ENCODE data around the gene NUDT14. TPM values are rescaled to one million over a fixed set of nuclear protein-coding genes. Genes with fewer than 3 reads are reported as not detected.
A peak's percentile ranks its signal among the peaks of the same experiment; 100 is the strongest.

Gene NUDT14
- total RNA-seq, 6 donors from 2014 or later = 17.9 to 87.5 (median 54.9) TPM

DNA sequence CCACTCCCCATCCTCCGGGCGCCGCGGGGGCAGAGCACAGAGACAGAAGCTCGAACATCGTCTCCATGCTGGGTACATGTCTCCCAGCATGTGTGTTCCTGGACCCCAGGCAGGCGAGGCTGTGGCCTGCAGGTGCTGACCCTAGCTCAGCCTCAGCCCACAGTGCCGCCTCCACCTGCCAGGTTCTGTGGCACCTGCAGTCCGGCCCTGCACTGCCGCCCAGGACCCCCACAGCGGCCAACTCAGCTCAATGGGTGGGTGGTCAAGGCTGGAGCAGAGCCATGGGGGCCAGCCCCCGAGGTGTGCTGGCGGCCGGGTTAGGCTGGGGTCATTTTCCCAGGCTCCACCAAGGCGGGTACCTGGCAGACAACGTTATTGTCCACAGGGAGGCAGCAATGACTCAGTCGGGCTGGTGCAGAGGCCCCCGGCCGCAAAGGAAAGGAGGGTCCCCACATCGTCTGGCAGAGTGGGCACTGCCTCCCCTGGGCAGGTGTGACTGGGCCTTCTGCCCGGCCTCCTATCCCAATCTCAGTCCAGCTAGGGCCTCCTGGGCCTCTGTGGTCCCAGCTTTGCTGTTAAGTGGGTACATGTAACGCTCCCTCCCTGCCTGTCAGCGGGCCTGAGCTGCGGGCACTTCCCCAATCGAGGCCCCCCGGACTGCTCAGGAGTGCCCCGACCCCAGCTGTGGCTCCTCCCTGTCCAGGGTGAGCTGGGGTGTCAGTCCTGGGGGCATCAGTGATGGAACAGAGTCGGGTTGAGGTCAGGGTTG is 20.2 kb upstream of the NUDT14 start:
- Histone ChIP-seq H3K36me3 (no peaks in the 10 kb centered on the region), H3K27me3 (peaks cover 0 to 28% (median 11%) of the 10 kb centered on the region in 4 donors), H3K4me3 (no peak overlapping the region)

DNA sequence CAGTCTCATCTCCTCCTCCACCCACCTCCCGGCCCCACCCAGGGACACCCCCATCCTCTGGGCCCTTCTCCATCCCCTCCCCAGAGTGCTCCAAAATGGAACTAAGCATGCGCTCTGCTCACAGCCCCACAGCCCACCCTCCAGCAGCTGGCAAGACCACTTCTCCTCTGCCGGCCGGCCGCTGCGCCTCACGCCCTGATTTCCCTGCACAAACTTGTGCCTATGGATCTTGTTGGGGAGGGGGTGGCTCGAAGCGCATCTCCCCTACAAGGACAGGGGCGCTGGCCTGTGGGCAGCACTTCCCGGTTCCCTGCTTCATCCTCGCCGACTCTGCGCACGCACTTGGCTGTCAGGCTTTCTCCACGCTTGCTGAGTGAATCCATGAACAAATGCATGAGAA is 19.5 kb upstream of the NUDT14 start:
- ATAC-seq (ENCODE audit: low FRiP score in 2 of 2) (no peak), DNase-seq (peak in 1 of 2 donors; percentile 81)
- TF ChIP-seq, protein P1, sequence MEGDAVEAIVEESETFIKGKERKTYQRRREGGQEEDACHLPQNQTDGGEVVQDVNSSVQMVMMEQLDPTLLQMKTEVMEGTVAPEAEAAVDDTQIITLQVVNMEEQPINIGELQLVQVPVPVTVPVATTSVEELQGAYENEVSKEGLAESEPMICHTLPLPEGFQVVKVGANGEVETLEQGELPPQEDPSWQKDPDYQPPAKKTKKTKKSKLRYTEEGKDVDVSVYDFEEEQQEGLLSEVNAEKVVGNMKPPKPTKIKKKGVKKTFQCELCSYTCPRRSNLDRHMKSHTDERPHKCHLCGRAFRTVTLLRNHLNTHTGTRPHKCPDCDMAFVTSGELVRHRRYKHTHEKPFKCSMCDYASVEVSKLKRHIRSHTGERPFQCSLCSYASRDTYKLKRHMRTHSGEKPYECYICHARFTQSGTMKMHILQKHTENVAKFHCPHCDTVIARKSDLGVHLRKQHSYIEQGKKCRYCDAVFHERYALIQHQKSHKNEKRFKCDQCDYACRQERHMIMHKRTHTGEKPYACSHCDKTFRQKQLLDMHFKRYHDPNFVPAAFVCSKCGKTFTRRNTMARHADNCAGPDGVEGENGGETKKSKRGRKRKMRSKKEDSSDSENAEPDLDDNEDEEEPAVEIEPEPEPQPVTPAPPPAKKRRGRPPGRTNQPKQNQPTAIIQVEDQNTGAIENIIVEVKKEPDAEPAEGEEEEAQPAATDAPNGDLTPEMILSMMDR (IDR thresholded peaks at IDR 0.05) = no peak
- 88% methylated on average over 16 of the region's 16 CpGs for WGBS, 2 donors
- H3K36me3 ChIP-seq = no peaks in the 10 kb centered on the region
- H3K27ac ChIP-seq = no peak overlapping the region
- no peaks in the 10 kb centered on the region for H3K9me3 ChIP-seq
- peaks cover 0 to 35% (median 15%) of the 10 kb centered on the region in 4 donors for H3K27me3 ChIP-seq
- H3K4me1 ChIP-seq = peaks cover 67 to 90% (median 87%) of the 10 kb centered on the region in 4 donors
- H3K4me3 ChIP-seq = no peak overlapping the region

More for the DNA sequence above, 20.2 kb upstream of the NUDT14 start:
- Histone ChIP-seq H3K27ac (peak overlapping the region in 3 of 4 donors; percentile 42 to 67 (median 64)), H3K9me3 (no peaks in the 10 kb centered on the region), H3K4me1 (peaks cover 63 to 86% (median 83%) of the 10 kb centered on the region in 4 donors)
- ATAC-seq (ENCODE audit: low FRiP score in 2 of 2) (no peak), DNase-seq (peak in 1 of 2 donors; percentile 74)
- no peak for TF ChIP-seq POLR2A (IDR thresholded peaks at IDR 0.05)
- TF ChIP-seq, protein P1 (IDR thresholded peaks at IDR 0.05) = peak in 1 of 6 experiments; percentile 11
- no peak for TF ChIP-seq EP300 (IDR thresholded peaks at IDR 0.05)
- TF ChIP-seq POLR2AphosphoS5 (IDR thresholded peaks at IDR 0.05) = no peak
- 61 to 74% methylated on average over 6 to 18 of the region's 28 CpGs for WGBS, 2 donors

DNA sequence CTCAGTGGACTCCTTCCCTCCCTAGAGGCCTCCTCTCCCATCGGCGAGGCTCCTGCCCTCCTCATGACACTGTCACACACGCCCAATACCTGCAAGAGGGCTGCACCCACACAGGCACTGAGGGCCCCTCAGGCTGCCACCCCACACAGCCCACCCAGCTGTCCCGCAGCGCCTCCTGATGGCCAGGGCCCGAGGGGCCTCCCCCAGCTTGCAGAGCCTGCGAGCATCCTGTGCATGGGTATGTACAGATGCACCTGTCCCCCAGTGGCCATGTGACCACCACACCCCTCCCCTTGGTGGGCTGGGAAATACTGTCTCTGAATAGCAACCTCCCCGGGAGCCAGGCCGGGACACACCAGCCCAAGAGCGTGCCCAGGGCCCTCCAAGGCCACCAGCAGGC is 19.0 kb upstream of the NUDT14 start:
- no peak for TF ChIP-seq POLR2AphosphoS5 (IDR thresholded peaks at IDR 0.05)
- TF ChIP-seq, protein P1 (IDR thresholded peaks at IDR 0.05) = peak in 1 of 6 experiments; percentile 12
- DNase-seq (peak in 1 of 2 donors; percentile 69), ATAC-seq (ENCODE audit: low FRiP score in 2 of 2) (no peak)
- H3K36me3 ChIP-seq = no peaks in the 10 kb centered on the region
- no peaks in the 10 kb centered on the region for H3K9me3 ChIP-seq
- H3K4me3 ChIP-seq = no peak overlapping the region
- H3K4me1 ChIP-seq = peaks cover 67 to 90% (median 87%) of the 10 kb centered on the region in 4 donors
- peaks cover 0 to 40% (median 17%) of the 10 kb centered on the region in 4 donors for H3K27me3 ChIP-seq
- WGBS, 2 donors = 80 to 85% methylated on average over 3 to 9 of the region's 10 CpGs
- H3K27ac ChIP-seq = peak overlapping the region in 3 of 4 donors; percentile 80 to 88 (median 86)

DNA sequence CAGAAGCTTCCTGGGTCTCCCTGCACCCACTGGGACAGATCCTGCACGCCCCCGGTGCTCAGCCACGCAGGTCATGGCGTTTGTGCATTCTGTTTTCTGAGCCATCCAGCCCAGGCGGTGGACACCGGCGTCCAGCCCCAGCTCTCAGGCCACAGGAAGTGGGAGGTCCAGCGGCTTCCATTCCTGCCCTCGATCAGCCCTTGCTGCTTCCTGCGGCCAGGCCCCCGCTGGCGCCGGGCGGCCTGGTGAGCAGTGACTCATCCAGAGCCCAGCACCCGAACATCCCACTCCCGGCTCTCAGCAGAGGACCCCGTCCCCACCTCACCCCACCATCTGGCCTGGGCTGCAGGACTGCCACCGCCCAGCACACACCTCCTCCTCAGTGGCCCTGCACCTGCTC is 18.0 kb upstream of the NUDT14 start:
- peaks cover 72 to 90% (median 87%) of the 10 kb centered on the region in 4 donors for H3K4me1 ChIP-seq
- peaks cover 0 to 40% (median 17%) of the 10 kb centered on the region in 4 donors for H3K27me3 ChIP-seq
- 46 to 48% methylated on average over 8 to 18 of the region's 18 CpGs for WGBS, 2 donors
- DNase-seq (peak in 1 of 2 donors; percentile 84), ATAC-seq (ENCODE audit: low FRiP score in 2 of 2) (no peak)
- H3K36me3 ChIP-seq = no peaks in the 10 kb centered on the region
- H3K9me3 ChIP-seq = no peaks in the 10 kb centered on the region
- peak overlapping the region; percentile 80 to 88 (median 86) for H3K27ac ChIP-seq
- TF ChIP-seq POLR2AphosphoS5 (IDR thresholded peaks at IDR 0.05) (peak; percentile 40 to 49), POLR2A (IDR thresholded peaks at IDR 0.05) (peak in 1 of 4 donors; percentile 17)
- TF ChIP-seq, protein P1 (IDR thresholded peaks at IDR 0.05) = no peak
- H3K4me3 ChIP-seq = no peak overlapping the region
